Mucosa of stomach (tissue), 1 donor: ENCODE results near the gene TMEM178B.

Experiments used
- H3K27me3 ChIP-seq: one replicate; pipeline ENCODE4 v1.7.0; 2013; ENCODE audit warnings: mild to moderate bottlenecking, low read length; ENCODE audit not compliant: control insufficient read depth, insufficient read depth
- H3K36me3 ChIP-seq: one replicate; pipeline ENCODE4 v1.7.0; 2013; ENCODE audit warnings: low read length; ENCODE audit not compliant: control insufficient read depth, insufficient read depth
- H3K4me1 ChIP-seq: one replicate; pipeline ENCODE4 v1.7.0; 2013; ENCODE audit warnings: mild to moderate bottlenecking, low read length; ENCODE audit not compliant: control insufficient read depth, insufficient read depth
- H3K4me3 ChIP-seq: one replicate; pipeline ENCODE4 v1.7.0; 2013; ENCODE audit warnings: low read length
- H3K9ac ChIP-seq: one replicate; pipeline ENCODE4 v1.7.0; 2013; ENCODE audit warnings: mild to moderate bottlenecking, low read length, moderate library complexity
- H3K9me3 ChIP-seq: one replicate; pipeline ENCODE4 v1.7.0; 2013; ENCODE audit warnings: mild to moderate bottlenecking, low read length, moderate library complexity; ENCODE audit not compliant: control insufficient read depth
- donor health status: Pancreatic carcinoma.

Gene TMEM178B

DNA sequence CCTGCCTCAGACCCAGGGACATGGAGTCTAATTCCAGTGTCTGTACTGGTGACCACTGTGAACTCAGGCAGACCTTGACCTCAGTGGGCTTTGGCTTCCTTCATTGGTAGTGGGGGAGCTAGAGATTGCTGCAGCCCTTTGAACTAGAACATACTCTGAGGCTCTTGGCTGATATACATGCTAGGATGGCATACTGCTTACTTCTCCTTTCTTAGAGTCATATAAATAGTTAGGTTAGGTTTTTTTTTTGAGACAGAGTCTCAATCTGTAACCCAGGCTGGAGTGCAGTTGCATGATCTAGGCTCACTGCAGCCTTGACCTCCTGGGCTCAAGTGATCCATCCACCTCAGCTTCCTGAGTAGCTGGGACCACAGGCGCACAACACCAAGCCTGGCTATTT is 49.7 kb downstream of the TMEM178B start:
- no peaks in the 10 kb centered on the region for H3K9me3 ChIP-seq
- H3K27me3 ChIP-seq = no peaks in the 10 kb centered on the region
- no peak overlapping the region for H3K9ac ChIP-seq
- H3K36me3 ChIP-seq = no peaks in the 10 kb centered on the region
- H3K4me3 ChIP-seq = no peak overlapping the region
- H3K4me1 ChIP-seq = no peaks in the 10 kb centered on the region

DNA sequence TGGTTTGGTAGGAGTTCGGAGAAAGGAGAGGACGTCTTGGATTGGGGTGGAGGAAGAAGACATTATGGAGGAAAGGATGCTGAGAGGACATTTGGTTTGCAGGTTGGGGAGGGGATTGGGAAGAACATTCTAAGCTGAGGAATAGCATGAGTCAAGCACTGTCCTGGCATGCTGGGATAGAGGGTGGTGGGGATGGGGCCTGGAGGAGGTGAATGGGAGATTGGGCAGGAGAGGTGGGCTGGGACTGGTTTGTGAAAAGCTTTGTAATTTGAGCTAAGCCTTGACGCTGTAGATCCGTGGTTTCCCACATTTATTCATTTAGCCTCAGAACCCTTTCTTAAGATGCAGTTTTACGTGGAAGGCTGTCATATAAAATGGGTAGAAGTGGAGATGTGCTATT is 52.2 kb downstream of the TMEM178B start:
- H3K4me3 ChIP-seq = no peak overlapping the region
- no peaks in the 10 kb centered on the region for H3K36me3 ChIP-seq
- no peaks in the 10 kb centered on the region for H3K4me1 ChIP-seq
- no peak overlapping the region for H3K9ac ChIP-seq
- H3K27me3 ChIP-seq = no peaks in the 10 kb centered on the region
- no peaks in the 10 kb centered on the region for H3K9me3 ChIP-seq

DNA sequence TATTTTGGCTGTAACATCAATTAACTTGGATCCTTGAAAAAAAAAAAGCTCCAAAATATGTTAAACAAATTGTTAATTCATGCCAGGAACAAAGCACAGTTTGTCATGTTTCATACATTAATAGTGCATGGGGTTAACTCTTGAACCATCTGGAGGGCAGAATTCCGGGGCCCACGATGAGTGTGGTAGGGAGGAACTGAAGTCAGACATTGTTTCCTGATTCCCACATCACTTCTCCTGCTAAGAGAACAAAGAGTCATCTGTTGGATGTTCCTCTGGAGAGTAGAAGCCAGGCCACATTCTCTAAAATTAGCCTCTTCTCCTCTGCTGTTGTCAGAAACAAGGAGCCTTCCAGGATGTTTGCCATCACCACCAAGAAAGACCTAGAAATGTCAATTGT is 54.6 kb downstream of the TMEM178B start:
- Histone ChIP-seq H3K27me3 (no peaks in the 10 kb centered on the region), H3K4me3 (no peak overlapping the region), H3K4me1 (no peaks in the 10 kb centered on the region), H3K9me3 (no peaks in the 10 kb centered on the region), H3K9ac (no peak overlapping the region), H3K36me3 (no peaks in the 10 kb centered on the region)

DNA sequence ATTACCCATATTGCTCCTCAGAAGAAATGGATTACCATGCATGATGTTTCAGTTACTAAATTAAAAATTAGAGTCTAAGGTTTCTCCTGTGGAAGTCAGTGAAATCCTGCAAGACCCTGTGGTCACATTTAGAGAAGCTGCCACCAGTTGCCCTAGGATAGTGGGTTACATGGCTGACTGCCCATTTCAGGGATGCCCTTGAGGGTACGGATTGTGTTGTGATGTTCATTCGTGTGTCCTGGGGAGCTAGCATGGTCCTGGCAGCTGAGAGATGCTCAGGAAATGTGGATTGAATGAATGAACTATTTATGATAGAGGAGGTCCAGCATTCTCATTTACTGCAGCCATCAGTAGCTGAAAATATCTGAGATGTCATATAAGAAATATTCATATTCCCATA is 55.1 kb downstream of the TMEM178B start:
- Histone ChIP-seq H3K36me3 (no peaks in the 10 kb centered on the region), H3K27me3 (no peaks in the 10 kb centered on the region), H3K4me3 (no peak overlapping the region), H3K9ac (no peak overlapping the region), H3K4me1 (no peaks in the 10 kb centered on the region), H3K9me3 (no peaks in the 10 kb centered on the region)

DNA sequence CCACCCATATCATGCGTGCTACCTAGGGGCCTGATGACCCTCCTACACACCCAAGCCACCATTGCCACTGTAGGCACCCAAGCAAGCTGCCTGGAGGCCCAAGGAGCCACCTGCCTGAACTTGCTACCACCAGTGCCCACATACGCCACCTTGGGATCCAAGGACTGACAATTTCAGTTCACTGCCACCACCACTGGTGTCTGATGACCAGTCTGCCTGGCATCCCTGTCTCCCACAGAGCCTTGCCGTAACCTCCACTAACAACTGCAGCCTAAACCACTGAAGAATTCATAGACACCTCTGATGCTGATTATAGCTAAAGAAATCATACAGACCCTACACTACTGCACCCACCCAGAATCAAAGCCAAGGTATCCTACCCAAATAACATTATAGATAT is 58.8 kb downstream of the TMEM178B start:
- Histone ChIP-seq H3K9me3 (no peaks in the 10 kb centered on the region), H3K4me1 (no peaks in the 10 kb centered on the region), H3K36me3 (no peaks in the 10 kb centered on the region), H3K27me3 (no peaks in the 10 kb centered on the region), H3K9ac (no peak overlapping the region), H3K4me3 (no peak overlapping the region)

DNA sequence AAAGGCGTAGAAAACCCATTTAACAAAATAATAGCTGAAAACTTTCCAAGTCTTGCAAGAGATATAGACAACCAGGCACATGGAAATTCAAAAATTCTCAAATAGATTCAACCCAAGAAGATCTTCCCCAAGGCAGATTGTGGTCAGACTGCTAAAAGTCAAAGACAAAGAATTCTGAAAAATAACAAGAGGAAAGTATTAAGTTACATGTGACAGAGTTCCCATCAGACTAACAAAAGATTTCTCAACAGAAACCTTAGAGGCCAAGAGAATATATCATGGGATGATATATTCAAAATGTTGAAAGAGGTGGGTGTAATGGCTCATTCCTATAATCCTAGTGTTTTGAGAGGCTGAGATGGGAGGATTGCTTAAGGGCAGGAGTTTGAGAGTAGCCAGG is 59.8 kb downstream of the TMEM178B start:
- H3K4me1 ChIP-seq = no peaks in the 10 kb centered on the region
- no peak overlapping the region for H3K9ac ChIP-seq
- H3K9me3 ChIP-seq = no peaks in the 10 kb centered on the region
- H3K36me3 ChIP-seq = no peaks in the 10 kb centered on the region
- H3K27me3 ChIP-seq = no peaks in the 10 kb centered on the region
- no peak overlapping the region for H3K4me3 ChIP-seq

DNA sequence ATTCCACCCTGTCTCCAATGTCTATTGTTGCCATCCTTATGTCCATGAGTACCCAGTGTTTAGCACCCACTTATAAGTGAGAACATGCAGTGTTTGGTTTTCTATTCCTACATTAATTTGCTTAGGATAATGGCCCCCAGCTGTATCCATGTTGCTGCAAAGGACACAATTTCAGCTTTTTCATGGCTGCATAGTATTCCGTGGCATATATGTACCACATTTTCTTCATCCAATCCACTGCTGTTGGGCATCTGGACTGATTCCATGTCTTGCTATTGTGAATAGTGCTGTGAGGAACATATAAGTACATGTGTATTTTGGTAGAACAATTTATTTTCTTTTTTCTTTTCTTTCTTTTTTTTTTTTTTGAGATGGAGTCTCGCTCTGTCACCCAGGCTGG is 68.2 kb downstream of the TMEM178B start:
- Histone ChIP-seq H3K27me3 (no peaks in the 10 kb centered on the region), H3K9me3 (no peaks in the 10 kb centered on the region), H3K4me3 (no peak overlapping the region), H3K9ac (no peak overlapping the region), H3K4me1 (no peaks in the 10 kb centered on the region), H3K36me3 (no peaks in the 10 kb centered on the region)

DNA sequence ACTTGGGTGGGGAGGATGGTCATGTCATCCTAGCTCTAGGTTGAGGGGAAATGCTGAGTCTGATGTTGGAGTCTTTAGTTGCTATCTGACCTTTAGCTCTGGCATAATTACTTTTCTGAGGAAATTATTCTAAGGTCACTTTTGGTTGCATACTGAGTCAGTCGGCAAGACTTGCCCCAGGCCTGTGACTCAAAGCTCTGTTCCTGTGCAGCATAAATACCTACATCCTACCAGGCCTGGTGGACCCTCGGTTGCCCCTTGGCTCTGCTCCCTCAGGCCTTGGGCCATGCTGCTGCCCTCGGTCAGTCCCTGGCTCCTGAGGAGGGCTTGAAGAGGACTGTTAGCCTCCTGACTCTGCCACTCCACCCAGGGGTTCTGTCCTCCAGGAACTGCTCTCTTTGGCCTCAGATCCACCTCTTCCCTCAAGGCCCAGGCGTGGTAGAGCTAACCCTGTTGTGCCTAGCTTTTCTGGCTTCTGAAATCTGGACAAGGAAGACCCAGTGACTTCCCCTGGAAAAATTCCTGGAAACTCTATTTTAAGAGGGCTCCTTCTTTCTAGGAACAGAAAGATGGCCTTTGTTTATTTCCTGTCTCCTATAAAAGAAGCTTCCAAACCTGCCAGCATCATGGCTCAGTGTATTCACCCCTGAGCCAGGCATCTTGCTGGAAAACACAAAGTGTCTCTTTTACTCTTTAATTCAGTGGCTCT is 71.2 kb downstream of the TMEM178B start:
- no peaks in the 10 kb centered on the region for H3K27me3 ChIP-seq
- no peaks in the 10 kb centered on the region for H3K4me1 ChIP-seq
- H3K4me3 ChIP-seq = no peak overlapping the region
- H3K9me3 ChIP-seq = no peaks in the 10 kb centered on the region
- H3K36me3 ChIP-seq = no peaks in the 10 kb centered on the region
- H3K9ac ChIP-seq = no peak overlapping the region

DNA sequence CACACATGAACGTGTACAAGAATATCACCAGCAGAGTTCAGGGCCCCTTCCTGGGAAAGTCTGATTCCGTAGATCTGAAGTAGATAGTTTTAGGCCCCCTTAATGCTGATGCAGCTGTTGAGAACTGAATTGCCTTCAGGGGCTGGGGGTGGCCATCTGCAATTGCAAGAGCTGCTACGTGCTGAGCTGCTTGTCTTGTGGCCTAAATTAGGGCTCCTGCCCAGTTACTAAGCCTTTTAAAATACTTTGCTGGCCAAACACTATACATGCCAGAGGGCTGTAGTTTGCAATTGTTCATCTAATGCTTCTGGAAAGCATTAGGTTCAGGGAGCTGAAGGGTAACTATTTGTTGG is 71.7 kb downstream of the TMEM178B start:
- Histone ChIP-seq H3K4me1 (no peaks in the 10 kb centered on the region), H3K9ac (no peak overlapping the region), H3K9me3 (no peaks in the 10 kb centered on the region), H3K4me3 (no peak overlapping the region), H3K27me3 (no peaks in the 10 kb centered on the region), H3K36me3 (no peaks in the 10 kb centered on the region)

DNA sequence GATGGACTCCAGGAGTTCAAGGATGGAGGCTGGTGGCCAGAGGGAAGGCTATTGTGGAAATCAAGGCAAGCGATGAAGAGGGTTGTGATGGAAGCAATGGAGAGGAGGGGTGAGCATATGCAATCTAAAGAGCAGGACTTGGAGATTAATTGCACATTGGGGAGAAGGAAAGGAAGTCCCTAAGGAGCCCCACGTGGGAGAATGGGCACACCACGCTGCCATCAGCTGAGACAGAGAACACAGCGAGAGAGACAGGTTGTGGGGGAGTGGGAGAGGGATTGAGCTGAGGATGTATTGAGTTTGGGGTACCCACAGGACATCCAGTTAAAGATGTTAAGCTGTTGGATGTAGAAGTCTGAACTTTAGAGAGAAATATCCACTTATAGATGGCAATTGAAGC is 73.6 kb downstream of the TMEM178B start:
- Histone ChIP-seq H3K9ac (no peak overlapping the region), H3K27me3 (no peaks in the 10 kb centered on the region), H3K4me1 (no peaks in the 10 kb centered on the region), H3K9me3 (no peaks in the 10 kb centered on the region), H3K36me3 (no peaks in the 10 kb centered on the region), H3K4me3 (no peak overlapping the region)

DNA sequence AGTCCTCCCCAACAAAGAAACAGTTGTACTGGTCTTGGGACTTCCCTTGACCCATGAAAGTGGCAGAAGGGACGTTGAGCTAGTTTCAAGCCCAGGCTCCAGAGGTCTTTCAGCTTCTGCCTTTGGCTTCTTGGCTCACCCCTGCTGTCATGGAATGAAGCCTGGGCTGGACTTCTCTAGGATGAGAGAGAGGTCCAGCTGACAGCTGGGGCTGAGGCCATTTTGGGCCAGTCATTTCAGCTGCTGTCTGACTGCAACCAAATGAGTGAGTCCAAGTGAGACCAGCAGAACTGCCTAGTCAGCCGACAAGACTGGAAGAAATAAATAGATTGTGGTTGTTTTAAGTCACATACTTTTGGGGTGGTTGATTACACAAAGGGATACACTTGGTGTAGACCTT is 76.6 kb downstream of the TMEM178B start:
- Histone ChIP-seq H3K36me3 (no peaks in the 10 kb centered on the region), H3K27me3 (no peaks in the 10 kb centered on the region), H3K9me3 (no peaks in the 10 kb centered on the region), H3K4me3 (no peak overlapping the region), H3K4me1 (no peaks in the 10 kb centered on the region), H3K9ac (no peak overlapping the region)

DNA sequence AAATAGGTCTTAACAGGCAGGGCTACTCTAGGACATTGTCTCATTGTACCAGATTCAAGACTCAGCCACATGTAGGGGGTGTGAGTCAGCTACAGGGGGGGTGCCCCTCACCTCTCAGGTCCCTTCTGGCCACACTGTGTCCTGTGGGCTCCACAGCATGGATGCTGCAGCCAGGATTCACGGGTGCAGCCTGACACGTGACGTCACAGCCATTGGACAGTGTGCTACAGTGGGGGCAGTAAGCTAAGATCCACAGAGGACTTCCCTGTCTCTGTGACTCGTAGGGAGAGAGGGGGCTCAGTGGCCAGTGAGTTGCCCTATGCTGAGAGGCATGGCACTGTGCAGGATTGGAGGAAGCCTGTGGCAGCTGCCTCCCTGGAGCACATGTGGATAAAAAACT is 77.9 kb downstream of the TMEM178B start:
- H3K9ac ChIP-seq = no peak overlapping the region
- no peaks in the 10 kb centered on the region for H3K4me1 ChIP-seq
- H3K9me3 ChIP-seq = no peaks in the 10 kb centered on the region
- H3K4me3 ChIP-seq = no peak overlapping the region
- no peaks in the 10 kb centered on the region for H3K27me3 ChIP-seq
- H3K36me3 ChIP-seq = no peaks in the 10 kb centered on the region

DNA sequence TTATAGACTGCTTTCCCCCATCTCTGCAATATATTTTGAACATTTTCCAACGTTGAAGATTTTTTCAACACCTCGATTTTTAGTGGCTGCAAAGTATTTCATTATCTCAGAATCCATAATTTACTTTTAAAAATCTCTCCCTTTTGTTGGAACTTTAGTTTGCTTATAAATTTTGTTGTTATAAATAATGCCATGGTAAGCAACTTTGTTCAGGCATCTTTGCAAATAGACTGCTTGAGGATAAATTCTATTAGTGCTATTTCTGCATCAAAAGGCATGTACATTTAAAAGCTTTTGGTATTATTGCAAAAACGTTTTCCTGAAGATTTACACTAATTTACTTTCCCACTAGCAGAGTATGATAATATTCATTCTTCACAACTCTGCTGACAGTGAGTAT is 79.4 kb downstream of the TMEM178B start:
- Histone ChIP-seq H3K4me1 (no peaks in the 10 kb centered on the region), H3K27me3 (no peaks in the 10 kb centered on the region), H3K9me3 (no peaks in the 10 kb centered on the region), H3K9ac (no peak overlapping the region), H3K4me3 (no peak overlapping the region), H3K36me3 (no peaks in the 10 kb centered on the region)
